Prostate gland (tissue), 2 donors: ENCODE measurements around the gene BTBD7.

Experiments used
- POLR2A ChIP-seq: fragments of 450-650 bp; IDR thresholded peaks from one replicate; pipeline ENCODE4 v1.6.1; 2016; ENCODE audit warnings: antibody characterized with exemption, mild to moderate bottlenecking
- TF ChIP-seq, protein P1 (sequence below), 4 experiments: fragments of 200-600 bp in 2 of 4; fragments of 450-650 bp in 2 of 4; sonication (generic) in 2 of 4; IDR thresholded peaks; 1 replicate in 3 of 4; 2 replicates in 1 of 4; pipeline ENCODE4 v1.5.1; 2016 to 2019; ENCODE audit warnings: antibody characterized with exemption in 4 of 4, mild to moderate bottlenecking in 2 of 4, moderate library complexity in 2 of 4

DNA sequence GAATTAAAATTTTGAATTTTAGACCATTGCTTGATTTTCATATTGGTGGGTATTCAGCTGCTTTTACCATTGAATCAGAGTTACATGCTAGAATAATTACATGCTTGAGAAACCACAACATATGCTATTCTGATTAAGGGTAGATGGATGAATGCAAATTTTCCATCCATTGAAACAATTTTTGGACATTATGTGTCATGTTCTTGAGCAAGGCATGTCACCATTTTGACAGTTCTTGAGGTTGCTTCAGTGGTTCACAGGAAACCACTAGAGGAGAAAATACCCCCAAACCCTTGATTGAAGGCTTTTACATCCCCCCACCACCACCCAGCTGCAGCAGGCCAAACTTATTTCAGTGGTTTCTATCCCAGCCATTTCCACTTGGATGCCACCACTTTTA lies 112.3 kb downstream of the BTBD7 start:
- TF ChIP-seq POLR2A: no peak
- TF ChIP-seq, protein P1, sequence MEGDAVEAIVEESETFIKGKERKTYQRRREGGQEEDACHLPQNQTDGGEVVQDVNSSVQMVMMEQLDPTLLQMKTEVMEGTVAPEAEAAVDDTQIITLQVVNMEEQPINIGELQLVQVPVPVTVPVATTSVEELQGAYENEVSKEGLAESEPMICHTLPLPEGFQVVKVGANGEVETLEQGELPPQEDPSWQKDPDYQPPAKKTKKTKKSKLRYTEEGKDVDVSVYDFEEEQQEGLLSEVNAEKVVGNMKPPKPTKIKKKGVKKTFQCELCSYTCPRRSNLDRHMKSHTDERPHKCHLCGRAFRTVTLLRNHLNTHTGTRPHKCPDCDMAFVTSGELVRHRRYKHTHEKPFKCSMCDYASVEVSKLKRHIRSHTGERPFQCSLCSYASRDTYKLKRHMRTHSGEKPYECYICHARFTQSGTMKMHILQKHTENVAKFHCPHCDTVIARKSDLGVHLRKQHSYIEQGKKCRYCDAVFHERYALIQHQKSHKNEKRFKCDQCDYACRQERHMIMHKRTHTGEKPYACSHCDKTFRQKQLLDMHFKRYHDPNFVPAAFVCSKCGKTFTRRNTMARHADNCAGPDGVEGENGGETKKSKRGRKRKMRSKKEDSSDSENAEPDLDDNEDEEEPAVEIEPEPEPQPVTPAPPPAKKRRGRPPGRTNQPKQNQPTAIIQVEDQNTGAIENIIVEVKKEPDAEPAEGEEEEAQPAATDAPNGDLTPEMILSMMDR (IDR thresholded peaks at IDR 0.05): no peak
